Stimulated activated naive CD8-positive, alpha-beta T cell treated with anti-CD3 and anti-CD28 coated beads, Interleukin-15, Interleukin-2, amounts not matched to agents 100 U/mL and 50 U/mL, for 24 hours (primary cell): Measurements from ENCODE around the gene CABP4.

ENCODE experiments used
- ATAC-seq: fragments of 150-1000 bp; cut with Tn5 transposase; one replicate; pipeline ENCODE4 v1.10.0; 2021
- DNase-seq: peaks from one replicate; pipeline ENCODE4 v3.0.0; 2021

CABP4 gene

DNA sequence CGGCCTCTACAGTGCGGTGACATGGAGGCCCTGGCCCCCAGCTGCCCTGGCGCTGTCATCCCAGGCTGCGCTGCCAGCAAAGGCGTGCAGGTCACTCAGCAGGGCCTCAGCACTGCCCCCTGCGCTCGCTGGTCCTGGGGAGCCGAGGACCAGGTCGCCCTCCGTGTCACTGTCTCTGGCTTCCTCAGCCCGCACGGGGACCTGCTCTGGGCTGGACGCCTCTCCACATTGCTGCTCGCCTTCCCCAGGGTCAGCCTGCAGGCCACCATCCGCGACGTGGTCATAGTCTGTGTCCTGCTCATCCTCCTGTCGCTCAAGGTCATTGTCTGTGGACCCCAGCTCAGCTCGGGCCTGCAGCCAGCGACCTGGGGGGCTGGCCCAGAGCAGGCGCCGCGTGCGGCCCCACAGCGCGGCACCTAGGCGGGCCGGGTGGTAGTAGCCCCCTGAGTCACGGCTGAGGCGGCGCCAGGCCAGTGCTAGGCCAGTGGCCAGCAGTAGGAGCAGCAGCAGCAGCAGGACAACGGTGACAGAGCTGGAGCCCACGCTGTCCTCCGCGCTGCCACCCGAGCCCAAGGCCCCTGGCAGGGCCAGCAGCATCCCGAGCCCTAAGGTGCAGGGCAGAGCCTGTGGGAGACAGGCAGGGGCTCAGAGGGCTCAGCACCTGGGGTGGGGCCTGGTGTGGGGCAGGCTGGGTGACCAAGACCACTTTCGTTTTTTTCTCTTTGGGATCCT is 19.3 kb upstream of the CABP4 start:
- DNase-seq (peak; percentile 36), ATAC-seq (peak; percentile 5)

DNA sequence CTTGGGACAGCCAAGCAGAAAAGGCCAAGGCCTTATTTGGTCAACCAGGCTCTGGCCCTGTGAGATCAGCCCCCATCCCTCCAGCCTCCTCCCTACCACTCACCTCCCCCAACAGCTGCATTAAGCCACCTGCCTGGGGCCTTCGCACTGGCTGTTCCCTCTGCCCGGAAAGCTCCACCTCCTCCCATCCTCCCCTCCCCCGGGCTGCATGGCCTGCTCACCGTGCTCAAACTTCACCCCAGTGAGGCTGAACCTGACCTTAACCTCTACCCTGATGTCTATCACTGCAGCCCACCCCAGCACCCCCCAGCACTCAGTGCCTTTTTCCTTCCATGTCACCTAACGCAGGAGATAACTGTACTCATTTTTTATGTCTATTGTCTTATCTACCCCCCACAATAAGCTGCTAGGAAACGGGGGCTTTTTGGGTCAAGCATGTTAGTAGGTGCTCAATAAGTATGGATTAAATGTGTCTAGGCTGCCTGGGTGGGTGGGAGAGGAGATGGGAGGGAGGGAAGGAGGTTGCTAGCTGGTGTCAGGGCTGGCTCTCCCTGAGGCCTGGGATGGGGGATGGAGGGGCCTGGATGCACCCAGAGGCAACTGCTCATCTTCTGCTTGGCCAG is 18.6 kb upstream of the CABP4 start:
- ATAC-seq (peak; percentile 45), DNase-seq (peak; percentile 87)

DNA sequence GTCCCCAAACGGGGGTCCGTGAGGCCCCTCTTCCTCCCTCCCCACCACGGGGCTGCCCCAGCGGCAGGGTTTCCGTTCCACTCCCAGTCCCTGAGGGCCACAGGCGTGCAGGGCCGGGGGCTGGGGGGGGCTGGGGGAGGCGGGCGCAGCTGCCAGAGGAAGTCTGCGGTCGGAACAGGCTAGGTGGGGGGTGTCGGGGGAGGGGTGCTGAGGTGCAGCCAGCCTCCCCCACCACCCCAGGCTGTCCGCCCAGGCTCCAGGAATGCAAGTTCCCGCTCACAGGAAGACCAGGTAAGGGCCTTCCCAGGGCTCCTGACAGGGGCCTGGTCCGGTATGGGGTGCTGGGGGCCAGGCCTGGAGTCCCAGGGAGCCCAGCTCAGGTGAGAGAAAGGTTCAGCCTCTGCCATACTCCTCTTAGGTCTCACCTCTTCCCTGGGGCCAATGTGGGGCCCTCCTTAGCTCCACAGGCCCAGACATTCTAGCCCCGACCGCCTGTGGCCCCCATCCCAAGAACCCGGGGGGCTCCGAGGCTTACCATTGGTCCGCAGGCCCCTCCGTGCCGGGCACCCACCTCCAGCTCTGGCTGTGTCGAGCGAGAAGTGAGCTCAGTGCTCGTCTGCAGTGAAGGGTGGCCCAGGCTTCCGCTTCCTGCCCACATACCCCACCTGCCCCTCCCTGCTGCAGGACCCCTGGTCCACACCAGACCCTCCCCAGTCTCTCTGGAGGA is 17.9 kb upstream of the CABP4 start, which contains the start of gene PTPRCAP:
PTPRCAP (minus strand) TSS at position 601 of the 727 bp plus-strand sequence; CDS start at position 538, 63 bp downstream.
- peak; percentile 10 for ATAC-seq
- DNase-seq = peak; percentile 82

DNA sequence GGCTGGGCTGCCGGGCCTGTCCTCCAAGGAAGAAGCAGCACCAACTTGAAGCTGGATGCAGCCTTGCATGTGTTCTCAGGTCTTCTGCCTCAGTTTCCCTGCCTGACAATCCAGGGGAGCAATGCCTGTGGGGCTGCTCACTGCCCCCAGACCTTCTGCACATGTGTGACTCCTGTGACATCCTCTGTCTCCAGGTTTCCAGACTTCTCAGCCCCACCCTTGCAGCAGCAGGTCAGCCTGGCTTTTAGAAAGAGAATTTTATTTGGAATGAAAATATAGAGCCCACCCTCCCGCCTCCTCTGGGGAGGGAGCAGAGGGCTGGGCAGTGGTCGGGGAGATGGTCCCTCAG is 17.4 kb upstream of the CABP4 start:
- DNase-seq (no peak), ATAC-seq (no peak)

DNA sequence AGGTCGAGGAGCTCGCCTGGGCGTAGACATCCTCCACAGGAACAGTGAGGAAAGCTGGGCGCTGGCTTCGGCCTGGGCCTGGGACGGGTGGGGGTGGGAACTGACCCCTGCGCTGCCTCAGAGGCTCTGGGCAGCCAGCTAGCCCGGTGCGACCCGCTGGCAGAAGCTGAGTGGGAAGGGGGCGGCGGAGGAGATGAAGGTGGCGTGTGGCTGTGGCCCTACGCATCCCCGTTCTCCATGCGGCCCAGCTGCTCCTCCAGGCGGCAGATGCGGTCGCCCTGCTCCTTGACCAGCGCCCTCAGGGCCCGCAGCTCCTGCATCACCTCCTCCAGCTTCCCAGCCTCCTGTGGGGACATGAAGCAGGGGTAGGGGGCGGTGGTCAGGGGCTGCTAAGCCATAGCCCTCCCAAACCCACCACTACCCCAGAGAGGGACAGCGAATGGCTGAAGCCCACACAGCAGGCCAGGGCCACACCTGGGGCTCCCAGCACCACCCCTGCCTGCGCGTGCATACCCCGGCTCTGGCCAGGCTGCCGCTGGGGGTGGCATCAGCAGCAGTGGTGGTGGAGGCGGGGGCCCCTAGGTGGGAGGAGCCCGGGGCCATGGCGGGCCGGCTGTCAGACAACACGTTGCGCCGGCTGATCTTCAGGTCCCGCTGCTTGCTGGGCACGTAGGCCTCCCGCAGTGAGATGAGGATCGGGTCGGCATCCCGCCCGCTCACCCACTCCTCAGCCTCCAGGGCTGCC is 16.8 kb upstream of the CABP4 start:
- peak; percentile 37 for ATAC-seq
- DNase-seq = peak; percentile 90

DNA sequence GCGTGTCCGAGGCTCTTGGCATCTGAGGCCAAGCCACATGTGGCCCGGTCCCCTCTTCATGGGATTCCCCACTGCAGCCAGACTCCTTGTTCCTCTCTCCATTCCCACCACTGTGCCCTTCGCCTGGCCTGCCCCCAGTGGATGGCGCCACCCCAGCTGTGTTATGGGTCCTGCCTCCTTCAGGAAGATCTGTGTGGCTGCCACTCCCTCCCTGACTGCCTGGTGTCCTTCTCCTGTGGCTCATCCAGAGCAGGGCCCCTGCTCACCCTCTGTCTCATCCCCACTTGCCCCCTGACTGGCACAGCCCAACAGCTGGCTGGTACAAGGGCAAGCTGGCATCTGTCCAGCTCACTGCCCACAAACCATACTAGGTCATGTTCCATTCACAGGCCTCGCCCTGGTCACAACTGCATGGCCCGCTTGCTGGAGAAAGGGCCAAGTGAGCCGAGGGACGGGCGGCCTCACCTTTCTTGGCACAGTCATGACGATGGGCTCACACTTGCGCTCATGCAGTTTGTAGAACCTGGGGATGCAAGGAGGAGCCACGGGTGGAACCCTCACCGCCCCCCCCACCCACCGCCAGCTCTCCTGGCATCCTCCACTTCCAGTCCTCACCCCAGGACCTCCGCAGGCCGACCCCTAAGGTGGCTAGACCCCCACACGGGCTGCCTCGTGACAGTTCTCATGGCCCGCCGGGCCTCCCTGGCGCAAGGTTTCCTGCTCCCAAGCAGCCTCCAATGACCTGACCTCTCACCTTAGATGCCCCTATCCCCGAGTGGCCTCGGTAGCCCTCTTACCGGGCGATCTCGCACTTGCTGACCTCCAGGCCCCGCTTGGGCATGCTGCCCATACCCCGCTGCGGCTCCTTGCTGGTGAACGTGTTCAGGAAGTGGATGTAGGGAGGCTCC is 15.6 kb upstream of the CABP4 start:
- DNase-seq (peak; percentile 63), ATAC-seq (no peak)

DNA sequence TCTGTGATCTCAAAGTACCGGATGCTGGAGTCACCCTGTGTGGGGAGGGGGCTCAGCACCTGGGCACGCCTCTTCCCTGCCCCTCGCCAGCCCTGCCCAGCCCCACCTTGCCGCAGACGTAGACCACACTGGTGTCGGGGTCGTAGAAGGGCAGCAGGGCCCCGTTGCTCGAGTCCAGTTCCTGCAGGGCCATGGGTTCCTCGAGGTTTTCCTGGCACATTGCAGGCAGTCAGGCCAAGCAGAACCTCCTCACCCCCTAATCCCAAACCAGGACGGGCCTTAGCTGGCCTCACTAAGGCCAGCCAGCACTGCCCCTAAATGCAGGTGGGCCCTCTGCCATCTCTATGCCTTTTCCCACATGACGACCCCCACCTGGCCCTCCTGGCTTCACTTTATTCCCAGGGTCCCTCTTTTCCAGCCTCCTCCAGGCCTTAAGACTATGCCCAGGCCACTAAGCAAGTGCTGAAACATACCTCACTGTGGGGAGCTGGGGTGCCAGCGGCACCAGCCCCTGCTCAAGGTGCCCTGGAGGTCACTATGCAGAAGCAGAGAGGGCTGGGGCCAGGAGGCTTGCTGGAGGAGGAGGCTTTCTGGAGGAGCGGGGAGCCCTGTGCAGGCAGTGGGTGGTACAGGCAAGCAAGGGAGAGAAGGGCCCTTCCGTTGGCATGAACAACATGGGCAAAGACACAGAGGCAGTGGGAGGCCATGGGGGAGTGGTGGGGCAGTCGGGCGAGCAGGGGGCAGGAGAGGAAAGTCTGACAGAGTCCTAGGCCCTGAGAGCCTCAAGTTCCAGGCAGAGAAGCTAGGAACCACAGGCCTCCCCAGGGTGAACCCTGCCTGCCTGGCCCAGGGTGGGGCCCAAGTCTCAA is 14.7 kb upstream of the CABP4 start:
- DNase-seq = peak; percentile 27
- no peak for ATAC-seq

DNA sequence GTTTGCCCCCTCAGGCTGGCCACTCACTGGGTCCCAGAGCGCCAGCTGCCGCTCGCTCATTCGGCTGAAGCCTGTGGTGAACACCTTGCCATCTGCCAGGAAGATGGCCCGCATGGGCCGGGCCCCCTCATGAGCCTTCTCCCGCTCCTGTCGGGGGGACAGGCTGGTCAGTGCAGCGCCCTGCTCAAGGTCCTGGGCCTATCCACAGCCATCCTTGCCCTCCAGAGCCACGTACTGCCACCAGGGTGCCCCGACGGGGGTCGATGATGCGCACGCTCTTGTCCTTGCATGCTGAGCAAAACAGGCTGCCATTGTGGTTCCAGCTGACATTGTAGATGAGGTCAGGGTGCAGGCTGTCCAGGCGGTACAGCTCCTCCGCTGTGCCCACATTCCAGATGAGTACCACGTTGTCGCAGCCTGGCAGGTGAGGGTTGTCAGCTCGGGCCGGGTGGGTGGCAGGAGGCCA is 14.0 kb upstream of the CABP4 start:
- DNase-seq (peak; percentile 33), ATAC-seq (no peak)

DNA sequence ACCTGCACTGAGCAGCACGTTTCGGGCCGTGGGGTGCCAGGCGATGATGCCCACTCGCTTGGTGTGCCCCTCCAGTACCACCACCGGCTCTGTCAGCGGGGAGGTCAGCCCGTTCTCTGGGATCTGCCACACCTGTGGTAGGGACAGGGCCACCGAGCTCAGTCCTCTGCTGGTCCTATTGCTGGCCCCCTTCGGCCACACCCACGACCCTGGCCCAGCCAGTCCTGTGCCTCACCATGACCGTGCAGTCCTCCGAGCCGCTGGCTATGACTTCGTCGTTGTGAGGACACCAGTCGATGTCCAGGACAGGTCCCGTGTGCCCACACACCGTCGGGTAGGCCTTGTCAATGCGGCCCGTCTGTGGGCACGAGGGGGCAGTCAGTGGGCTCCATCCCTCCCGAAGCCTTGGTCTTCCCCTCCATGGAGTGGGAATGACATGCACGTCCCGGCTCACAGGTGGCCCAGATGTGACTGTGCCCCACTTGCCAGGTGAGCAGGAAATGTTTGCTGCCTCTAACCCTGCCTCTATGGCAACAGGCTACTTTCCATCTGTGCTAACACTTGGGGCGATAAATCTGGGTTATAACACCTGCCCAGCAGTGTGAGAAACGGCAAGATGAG is 13.3 kb upstream of the CABP4 start:
- ATAC-seq (no peak), DNase-seq (no peak)

DNA sequence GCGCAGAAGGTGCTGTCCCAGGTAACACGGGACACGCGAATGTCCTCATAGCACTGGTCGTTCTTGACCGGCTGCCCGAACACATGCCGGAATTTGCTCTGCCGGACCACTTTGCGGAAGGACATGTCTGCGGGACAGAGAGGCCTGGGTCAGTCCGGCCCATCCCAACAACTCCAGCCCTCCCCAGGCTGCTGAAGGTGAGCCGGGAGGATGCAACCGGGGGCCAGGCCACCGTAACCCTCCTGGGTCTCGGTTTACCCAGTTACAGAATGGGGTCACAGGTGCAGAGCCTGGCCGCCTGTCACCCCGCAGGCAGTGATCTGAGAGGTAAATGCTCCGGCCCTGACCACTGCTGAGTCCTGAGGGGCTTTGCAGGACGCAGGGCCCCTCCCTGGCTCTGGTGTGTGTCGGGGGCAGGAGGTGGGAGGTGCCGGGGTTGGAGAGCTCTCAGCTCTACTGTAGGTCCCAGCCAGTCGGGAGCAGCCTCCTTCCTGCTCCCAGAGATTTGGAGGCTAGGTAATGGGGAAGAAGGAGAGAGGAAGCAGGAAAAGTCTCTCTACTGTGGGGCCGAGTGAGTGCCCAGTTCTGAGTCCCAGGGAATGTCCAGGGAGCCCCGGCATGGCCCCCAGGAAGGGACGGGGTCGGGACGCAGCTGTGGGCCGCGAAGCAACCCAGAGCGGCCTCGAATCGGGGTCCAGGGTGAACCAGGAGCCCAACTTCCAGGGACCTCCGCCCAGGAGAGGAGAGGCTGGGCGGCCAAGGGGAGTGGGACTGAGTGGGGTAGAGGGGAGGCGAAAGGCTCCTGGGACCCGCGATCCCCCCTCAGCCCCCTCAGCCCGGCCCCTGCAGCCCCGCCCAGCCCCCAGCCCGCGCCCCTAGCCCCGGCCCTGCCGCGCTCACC is 12.4 kb upstream of the CABP4 start:
- ATAC-seq = no peak
- no peak for DNase-seq

DNA sequence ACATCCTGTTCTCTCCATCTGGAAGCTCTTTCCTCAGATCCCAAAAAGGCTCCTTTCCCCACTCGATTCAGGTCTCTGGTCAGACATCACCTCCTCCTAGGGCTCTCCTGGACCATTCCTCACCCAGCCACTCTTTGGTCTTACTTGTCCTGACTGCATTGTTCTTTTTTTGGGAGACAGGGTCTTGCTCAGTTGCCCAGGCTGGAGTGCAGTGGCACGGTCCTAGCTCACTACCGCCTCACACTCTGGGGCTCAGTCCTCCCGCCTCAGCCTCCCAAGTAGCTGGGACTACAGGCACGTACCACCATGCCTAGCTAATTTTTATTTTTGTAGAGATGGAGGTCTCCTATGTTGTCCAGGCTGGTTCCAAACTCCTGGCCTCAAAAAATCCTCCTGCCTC is 9.6 kb upstream of the CABP4 start:
- no peak for ATAC-seq
- no peak for DNase-seq

DNA sequence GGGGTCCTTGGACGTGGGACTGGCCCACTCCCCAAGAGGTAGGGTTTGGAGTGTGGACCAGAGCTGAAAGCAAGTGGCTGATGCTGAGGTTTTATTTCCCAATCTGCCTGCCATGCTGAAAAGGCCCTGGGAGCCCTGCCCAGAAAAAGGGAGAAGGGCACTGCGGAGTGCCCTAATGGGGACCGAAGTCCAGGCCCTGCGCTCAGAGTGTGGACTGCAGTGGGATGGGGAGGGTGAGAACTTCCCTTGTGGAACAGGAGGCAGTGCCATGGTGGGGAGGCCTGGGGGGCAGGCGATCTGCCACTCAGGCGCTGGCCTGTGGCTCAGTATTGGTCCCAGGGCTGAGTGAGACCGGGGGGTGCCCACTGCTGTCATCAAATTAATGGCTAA is 6.9 kb upstream of the CABP4 start:
- ATAC-seq (no peak), DNase-seq (no peak)

DNA sequence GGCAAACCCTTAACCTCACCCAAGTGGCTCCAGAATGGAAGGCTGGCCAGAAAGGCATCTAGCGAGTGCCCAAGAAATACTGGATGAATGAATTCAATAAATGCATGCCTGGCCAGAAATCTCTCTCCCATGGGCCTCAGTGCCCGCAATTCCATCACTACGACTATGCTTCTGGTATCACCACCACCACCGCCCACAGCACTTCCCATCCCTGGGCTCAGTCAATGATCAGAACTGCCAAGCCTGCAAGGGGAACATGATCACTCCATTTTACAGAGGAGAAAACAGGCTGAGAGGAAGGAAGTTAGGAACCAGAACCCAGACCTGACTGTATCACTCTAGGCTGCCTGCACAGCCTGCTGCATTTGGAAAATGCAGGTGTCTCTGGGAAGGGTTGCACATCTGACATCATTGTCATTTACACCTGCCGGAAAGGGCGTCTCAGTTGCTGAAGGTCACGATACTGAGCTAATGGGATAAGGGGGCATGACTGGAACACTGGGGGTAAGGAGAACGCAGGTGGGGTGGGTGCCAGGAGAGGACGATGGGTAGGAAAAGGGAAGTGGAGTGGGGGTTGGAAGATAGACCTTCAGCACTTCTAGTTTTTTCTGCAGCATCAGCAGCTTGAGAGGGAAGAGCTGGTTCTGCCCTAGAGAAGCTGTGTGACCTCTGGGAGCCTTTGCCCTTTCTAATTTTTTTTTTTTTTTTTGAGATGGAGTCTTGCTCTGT is 5.9 kb upstream of the CABP4 start:
- DNase-seq (no peak), ATAC-seq (no peak)

DNA sequence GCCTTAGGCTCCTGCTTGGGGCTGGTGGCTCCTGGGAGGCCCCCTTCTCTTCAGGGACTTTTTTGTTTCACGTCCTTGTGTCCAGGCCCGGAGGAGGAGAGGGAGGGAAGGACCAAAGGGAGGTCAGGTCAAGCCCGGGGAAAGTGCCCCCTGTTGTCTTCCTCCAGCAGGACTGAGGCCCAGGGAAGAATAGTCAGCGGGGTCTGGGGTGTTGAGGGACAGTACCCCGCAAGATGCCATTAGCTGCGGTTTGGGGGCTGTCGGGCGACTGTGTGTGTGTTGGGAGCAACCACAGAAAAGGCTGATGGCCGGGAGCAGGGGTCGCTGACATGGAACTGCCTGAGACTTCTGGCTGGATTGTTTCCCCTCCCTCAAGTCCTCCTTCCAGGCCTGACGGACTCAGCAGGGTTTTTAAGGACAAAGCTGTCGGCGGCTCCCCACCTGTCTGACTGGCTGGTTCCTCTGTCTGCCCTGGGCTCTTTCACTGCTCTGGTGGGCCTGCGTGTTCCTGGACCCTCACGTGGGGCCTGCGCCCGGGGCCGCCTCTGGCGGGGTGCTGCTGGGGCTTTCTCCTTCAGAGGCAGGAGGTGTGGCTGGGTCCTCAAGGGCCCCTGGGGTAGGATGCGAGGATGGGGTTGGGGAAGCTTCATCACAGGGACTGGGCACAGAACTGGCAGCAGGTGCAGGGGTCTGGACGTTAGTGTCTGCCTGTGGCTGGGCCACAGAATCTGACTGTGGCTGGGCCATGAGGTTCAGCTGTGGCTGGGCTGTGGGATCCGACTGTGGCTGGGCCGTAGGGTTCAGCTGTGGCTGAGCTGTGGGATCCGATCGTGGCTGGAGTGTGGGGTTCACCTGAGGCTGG is 4.1 kb upstream of the CABP4 start:
- DNase-seq = no peak
- ATAC-seq = no peak

DNA sequence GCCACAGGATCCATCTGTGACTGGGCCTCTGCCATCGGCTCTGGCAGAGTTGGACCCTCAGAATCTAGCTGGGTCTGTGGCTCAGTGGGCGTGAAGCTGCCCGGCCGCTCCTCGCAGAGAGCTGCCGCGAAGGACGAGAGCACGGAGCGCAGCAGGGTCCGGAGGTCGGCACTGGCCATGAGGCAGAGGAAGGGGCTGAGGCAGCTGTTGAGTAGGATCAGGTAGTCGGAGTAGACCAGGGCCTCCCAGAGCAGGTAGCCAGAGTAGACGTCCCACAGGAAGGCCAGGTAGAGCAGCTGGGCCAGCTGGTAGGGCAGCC is 3.5 kb upstream of the CABP4 start:
- ATAC-seq (no peak), DNase-seq (no peak)

DNA sequence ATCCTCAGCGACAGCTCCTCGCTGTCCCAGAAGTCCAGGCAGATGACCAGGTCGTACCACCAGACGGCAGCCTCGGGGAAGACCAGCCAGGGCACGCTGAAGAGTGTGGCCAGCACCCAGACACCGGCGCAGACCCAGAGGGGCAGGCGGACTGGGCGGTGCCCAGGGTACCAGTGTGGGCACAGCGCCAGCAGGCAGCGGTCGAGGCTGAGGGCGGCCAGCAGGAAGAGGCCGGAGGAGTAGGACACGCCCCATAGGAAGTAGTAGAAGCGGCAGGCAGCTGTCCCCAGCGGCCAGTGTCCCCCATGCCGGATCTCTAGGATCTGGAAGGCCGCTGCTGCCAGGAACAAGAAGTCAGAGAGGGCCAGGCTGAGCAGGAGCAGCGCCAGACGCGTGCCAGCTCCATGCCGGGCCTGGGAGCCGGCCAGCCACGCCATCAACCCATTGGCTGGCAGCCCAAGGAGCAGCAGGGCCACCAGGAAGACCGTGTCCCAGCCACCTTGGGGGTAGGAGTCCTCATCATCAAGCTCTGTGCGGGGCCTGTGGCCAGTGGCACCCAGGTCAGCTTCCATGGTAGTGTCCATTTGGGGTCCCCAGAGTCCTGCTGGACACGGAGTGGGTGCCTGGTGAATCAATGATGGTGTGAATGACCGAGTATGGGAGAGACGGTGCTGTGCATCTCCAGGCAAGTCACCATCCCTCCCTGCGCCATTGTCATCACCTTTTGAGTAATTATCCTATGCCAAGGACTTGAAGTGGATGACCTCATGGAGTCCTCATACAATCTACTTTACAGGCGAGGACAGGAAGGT is 2.8 kb upstream of the CABP4 start, which contains the start of gene GPR152:
GPR152 (minus strand) TSS at position 589 of the 812 bp plus-strand sequence; CDS start at position 584, 5 bp downstream.
- DNase-seq (no peak), ATAC-seq (no peak)
